ENCODE results near the gene CPZ. TPM values are rescaled to one million over a fixed set of nuclear protein-coding genes. Genes with fewer than 3 reads are reported as not detected.
"Not testable (repeated sequence)": the region's sequence is repeated elsewhere in the genome, so short reads cannot be mapped to it uniquely, and the experiment has no call there.

The CPZ gene
- total RNA-seq, 1 donor from 2014 or later, result 6.3 TPM

DNA sequence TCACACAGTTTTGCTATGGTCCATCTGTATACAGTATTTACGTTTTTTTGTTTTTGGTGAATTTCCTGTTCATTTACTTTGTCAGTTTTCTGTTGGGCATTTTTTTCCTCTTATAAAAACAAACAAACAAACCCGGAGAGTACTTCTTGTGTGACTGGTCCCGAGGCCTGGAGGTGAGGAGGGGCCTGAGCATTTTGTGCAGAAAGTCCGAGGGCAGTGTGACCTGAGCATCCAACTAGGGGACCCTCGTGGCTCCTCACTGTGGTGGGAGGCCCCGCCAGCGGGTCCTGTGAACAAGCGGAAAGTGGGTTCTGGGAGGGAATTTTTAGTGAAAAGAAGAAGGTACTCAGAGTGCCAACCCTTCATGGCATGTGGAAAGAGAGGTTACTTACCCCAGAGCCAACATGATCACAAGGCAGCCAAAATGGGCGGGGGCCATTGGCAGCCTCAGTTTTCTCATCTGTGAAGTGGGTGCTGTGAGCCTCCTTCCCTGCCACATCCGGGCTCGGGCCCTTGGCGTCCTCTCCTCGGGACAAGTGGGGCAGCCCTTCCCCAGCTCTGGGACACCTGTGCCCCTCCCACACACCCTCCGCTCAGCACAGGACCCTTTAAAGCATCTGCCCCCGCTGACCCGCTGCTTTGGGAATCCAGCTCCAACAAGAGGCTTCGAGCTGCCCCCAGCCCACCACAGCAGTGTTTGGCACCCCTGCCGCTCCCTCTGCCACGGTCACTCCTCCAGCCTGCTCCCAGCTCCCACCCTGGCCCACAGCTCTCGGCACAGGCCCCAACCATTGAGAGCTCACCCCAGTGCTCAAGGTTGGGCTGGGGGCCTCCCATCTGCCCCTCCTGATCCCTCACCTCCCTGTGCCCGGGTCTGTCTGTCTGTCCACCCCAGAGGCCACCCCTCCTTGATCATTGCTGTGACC lies 35.2 kb upstream of the CPZ start:
- no peak for DNase-seq (ENCODE audit: low spot score)

DNA sequence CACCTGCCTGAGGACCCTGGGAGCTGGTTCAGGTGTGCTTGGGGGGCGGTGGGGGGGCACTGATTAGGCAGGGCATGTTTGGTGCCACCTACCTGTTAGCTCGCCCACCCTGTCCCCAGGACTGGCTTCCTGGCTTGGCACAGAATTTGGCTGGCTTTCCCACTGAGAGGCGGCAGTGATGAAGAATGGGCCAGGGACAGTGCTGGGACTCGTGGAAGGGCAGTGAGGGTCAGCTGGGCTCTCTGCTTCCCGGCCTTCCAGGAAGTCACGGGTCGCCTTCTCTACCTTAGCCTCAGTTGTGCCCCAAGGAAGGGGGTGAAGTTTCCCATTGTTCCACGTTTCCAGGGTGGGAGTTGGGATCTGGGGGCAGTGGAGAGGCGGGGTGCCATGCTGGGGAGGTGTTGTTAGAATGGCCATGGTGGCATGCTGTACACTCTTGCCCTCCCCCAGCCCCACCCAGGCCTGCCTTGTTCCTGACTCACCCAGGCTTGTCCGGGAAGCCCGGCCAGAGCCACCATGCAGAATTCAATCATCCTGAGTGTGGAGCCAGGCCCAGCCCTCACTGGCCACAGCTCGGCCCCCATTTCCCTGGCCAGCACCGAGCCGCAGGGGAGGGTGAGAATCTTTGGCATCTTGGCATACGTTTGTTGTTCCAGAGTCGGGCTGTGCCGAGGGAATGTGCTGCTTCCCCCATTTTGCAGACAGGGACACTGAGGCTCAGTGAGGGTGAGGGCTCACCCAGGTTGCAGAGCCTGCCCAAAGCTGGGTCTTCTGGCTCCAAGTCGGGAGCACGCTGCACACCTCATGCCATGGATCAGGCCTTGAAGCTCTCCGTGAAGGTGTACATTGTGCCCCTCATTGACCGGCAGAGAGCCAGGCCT lies 34.2 kb upstream of the CPZ start:
- no peak for DNase-seq (ENCODE audit: low spot score)

DNA sequence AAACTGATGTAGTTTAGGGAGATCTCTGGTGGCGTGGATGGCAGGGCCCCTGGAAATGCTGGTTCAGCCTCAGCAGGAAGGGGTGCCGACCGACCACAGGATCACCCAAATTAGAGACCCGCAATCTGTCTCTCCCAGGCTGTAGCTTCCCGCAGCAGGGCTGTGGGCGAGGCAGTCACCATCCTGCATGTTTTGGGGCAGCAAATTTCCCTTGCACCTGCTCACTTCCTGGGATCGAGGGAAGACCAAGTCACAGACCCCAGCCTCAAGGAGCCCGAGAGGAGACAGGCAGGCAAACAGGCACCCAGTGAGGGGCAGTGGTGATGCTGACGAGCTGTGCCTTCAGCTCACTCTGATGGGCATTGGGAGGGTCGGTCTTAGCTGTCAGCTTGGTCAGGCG lies 33.6 kb upstream of the CPZ start:
- no peak for DNase-seq (ENCODE audit: low spot score)

- no peak for DNase-seq (ENCODE audit: low spot score)
These were observed 32.9 kb upstream of the CPZ start for GRCh38 chr4:8559524-8560264.

GRCh38 chr4:8560265-8561047 lies 32.1 kb upstream of the CPZ start:
- no peak for DNase-seq (ENCODE audit: low spot score)

DNA sequence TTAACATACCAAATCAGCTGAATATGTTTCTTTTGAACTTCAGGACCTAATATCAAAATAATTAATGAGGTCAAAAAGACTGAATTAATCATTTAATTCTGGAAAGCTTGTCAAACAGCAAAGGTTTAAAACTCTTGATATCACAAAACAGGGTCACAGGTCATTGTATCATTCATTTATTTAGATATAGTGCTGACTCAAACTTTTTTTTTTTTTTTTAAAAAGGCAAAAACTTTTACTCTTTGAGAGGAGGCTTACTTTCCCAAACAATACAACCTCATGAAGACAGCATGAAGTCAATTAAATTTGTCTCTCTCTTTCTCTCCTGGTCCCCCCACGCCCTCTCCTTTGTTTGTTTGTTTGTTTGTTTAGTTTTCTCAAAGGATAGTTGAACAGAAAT lies 28.0 kb upstream of the CPZ start:
- no peak for DNase-seq (ENCODE audit: low spot score)

DNA sequence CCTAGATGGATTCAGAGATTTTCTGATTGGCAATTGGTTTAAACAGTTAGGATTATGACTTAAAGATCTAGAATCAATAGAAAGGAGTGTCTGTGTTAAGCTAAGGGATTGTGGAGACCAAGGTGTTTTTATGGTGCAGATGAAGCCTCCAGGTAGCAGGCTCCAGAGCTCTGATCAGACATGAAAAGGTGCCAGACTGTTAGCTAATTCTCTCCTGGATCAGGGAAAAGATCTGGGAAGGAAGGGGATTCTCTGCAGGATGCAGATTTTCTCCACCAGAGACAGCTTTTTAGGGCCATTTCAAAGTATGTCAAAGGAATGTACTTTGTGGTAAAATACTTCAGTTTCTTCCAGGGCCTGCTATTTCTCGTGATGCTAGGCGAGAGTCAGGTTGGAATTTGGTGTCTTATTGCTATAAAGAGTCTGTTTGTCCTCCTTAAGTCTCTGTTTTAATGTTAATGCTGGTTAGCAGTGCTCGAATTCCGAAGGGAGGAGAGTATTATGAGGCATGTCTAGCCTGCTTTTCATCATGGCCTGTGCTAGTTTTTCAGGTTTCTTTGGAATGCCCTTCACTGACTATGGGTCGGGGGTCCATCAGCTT lies 24.4 kb upstream of the CPZ start:
- no peak for DNase-seq (ENCODE audit: low spot score)

DNA sequence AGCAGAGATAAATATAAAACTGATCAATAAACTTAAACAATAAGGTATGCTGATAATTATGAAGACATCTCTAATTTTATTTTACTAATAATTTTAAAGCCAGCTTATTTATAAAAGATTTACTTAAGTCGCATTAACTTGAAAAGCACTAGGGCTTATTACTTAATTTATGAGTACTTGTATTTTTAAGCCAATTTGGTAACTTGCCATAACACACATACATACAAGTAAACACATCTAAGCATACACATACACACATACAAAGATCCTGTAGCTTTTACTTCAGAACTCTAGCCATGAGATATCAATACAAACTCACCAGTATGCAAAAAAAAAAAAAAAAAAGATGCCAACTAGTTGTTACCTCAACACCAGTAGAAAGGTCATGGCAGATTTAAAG lies 22.4 kb upstream of the CPZ start:
- DNase-seq (ENCODE audit: low spot score), result no peak

DNA sequence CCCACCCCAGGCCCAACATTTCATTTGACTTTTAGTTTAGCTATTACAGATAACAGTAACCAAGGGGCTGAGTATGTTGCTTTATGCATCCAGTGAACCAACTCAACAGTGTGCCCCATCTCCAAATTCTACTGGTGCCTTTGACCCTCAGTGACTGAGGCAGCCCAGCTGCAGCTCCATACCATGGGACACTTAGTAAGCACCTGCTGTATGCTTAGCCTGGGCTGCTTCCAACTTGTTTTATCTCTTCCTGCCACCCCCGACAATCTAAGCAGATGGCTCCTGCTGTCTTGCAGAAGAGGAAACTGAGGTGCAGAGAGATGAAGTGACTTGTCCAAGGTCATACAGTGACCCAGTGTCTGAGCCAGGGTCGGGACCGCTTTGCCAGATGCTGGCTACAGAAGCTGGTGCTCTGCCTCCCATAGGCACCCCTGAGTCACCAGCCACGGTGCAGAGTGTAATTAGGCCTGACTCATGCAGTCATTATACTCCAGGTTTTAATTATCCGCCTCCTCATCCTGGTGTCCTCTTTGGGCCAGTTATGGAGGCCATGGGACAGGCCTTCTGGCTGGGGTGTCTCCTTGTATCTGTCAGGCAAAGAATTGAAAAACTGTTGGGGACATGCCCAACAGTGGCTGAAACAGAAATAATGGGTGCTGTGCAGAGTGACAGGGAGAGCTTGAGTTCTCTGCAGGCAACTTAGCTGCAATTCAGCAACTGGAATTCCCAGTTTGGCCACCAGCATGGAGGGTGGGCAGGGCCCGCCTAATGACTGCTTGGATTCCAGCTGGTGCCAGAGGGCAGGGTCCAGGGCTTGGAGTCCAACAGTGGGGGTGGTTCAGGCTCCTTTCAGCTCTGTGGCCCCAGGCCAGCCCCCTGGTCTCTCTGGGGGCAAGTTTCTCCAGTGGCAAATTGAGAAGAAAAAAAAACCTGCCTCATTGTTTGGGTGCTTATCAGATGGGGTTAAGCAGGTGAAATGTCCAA lies 20.6 kb upstream of the CPZ start:
- no peak for DNase-seq (ENCODE audit: low spot score)

GRCh38 chr4:8573266-8573665 lies 19.3 kb upstream of the CPZ start:
- DNase-seq (ENCODE audit: low spot score), result no peak

- DNase-seq (ENCODE audit: low spot score), result no peak
These were observed 17.7 kb upstream of the CPZ start for GRCh38 chr4:8574796-8575370.

GRCh38 chr4:8575457-8575856 lies 17.1 kb upstream of the CPZ start:
- no peak for DNase-seq (ENCODE audit: low spot score)

GRCh38 chr4:8576591-8576990 lies 16.0 kb upstream of the CPZ start:
- not testable (repeated sequence) for DNase-seq (ENCODE audit: low spot score)

GRCh38 chr4:8577046-8577445 lies 15.5 kb upstream of the CPZ start:
- DNase-seq (ENCODE audit: low spot score), result no peak

GRCh38 chr4:8577972-8578371 lies 14.6 kb upstream of the CPZ start:
- no peak for DNase-seq (ENCODE audit: low spot score)

GRCh38 chr4:8578717-8579116 lies 13.8 kb upstream of the CPZ start:
- no peak for DNase-seq (ENCODE audit: low spot score)

GRCh38 chr4:8579526-8580320 lies 12.8 kb upstream of the CPZ start:
- DNase-seq (ENCODE audit: low spot score), result no peak

GRCh38 chr4:8580321-8581093 lies 12.1 kb upstream of the CPZ start, which contains the start of gene GPR78:
Gene GPR78, plus strand, starts transcription at chr4:8580392. Its CDS starts 591 bp downstream, at chr4:8580983.
- peak; percentile 62 for DNase-seq (ENCODE audit: low spot score)
